LHCN-M2 (cell line): ENCODE data around the gene PRMT7. TPM values are rescaled to one million over a fixed set of nuclear protein-coding genes. Genes with fewer than 3 reads are reported as not detected.

ENCODE experiments used
- DNase-seq: peaks from one replicate; pipeline ENCODE4 v3.0.0-alpha.2; 2012; ENCODE audit warnings: low read depth
- total RNA-seq: library from RNA; depleted of rRNA; stranded (reverse); fragments of >200 nt; gene quantifications from 2 replicates; pipeline ENCODE4 v1.2.3, GENCODE V29; 2014

Gene PRMT7
- total RNA-seq, 1 experiment from 2014 or later = 65.0 TPM

DNA sequence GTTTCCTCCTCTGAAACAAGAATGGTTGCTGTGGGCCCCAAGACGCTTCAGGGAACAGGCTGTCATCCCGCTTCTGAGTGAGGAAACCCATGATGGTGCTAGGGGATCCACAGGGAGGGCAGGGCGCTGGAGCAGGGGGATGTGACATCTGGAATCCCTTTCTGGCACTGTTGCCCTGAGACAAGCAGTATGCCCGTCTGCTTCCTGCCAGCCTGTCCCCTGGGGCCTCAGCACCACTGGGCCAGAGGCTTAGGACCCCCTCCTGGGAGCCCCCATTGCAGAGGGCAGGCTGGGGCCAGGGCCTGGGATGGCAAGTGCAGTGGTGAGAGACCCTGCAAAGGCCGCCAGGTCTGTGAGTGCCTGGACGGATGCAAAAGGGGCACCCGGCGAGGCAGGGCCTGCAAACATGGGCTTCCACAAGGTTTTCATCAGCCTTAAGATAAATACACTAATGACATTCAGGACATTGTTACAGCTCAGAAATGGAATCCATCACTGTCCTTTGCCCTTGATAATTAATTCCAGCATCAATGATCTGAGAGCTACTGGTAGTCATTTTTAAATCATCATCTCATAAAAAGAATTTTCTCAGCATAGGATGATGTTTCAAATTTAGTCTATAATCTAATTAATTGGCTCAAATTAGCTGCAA is 51.6 kb downstream of the PRMT7 start:
- no peak for DNase-seq

DNA sequence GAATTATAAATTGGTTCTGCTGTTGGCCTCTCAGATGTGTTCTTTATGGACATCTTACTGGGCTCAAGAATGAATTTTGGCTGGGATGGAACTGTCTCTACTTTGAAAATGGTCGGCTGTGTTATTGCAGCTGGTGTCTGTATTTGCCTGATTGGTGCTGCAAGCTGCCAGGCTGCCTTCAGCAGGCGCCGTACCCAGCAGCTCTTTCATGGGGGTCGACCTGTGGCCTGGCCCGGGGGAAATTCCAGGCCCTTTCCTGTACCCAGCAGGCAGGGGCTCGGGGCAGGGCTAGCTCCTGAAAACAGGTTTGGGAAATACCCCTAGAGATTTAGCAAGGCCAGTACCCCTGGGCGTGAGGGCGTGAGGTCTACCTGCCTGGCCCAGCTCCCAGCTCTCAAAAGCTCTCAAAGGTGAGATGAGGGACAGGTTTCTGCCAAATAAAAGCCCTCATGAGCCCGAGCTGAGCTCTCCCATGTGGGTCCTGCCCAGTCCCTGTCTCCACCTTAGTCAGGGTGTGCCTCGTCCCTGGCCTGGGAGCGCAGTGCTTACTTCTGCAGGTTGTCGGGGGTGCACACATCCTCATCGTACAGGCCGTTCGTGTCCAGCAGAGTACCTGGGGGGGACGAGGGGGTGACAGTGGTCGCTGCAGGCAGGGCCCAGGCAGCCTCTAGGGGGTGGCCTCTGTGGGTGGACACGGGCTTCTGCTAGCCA is 52.3 kb downstream of the PRMT7 start:
- DNase-seq = no peak

GRCh38 chr16:68363658-68364521 is 53.1 kb downstream of the PRMT7 start:
- DNase-seq = no peak

GRCh38 chr16:68364561-68364998 is 53.8 kb downstream of the PRMT7 start:
- no peak for DNase-seq

DNA sequence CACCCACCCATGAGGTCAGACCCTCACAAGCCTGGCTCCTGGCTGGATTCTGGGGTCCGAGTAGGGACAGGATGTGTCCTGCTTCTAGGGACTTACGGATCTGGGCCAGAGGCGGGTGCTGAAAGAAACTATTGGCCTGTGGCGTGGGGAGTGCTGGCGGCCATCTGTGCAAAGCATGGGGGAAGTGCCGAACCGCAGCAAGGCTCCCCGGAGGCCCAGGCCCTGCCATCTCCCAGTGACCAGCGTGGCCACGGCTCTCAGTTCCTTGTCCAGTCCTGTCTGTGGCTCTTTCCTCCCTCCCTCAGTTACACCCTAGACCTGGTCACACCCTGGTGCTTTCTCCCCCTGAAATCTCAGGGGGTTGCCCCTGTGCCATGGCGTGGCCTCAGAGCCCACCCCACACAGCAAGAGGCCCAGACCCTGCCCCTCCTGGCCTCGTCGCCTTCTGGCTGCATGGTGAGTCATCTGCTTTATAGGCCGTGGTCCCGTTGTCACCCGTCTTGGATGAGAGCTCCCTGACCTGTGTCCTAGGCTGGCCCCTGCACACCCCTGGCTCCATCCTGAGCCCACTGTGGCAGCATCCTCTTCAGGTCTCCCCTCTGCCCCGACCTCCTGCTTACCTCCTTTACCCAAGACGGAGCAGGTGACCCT is 54.5 kb downstream of the PRMT7 start:
- no peak for DNase-seq

- DNase-seq = no peak
Measured at GRCh38 chr16:68366062-68366461, 55.2 kb downstream of the PRMT7 start.

GRCh38 chr16:68367030-68367429 is 56.2 kb downstream of the PRMT7 start:
- DNase-seq = peak; percentile 15

- DNase-seq = no peak
Measured at GRCh38 chr16:68367440-68367839, 56.6 kb downstream of the PRMT7 start.

DNA sequence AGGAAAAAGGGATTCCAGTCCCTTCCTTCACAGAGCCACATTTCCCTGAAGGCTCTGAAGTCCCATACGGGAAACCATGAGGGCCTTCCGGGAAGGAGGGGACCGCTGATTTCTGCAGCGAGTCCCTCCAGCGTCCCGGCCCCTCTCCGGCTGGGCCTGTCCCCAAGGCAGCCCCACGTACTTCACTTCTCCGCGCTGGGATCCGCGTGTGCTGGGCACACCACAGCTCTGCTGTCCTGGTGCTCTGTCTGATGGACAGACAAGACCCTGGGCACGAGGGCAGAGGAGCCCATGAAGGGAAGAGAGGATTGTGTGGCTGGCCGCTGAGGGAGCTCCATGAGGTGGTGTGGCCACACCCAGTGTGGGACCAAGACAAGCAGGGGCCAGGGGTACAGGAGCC is 57.1 kb downstream of the PRMT7 start:
- DNase-seq = no peak

- DNase-seq = no peak
Measured at GRCh38 chr16:68368301-68368888, 57.6 kb downstream of the PRMT7 start.

DNA sequence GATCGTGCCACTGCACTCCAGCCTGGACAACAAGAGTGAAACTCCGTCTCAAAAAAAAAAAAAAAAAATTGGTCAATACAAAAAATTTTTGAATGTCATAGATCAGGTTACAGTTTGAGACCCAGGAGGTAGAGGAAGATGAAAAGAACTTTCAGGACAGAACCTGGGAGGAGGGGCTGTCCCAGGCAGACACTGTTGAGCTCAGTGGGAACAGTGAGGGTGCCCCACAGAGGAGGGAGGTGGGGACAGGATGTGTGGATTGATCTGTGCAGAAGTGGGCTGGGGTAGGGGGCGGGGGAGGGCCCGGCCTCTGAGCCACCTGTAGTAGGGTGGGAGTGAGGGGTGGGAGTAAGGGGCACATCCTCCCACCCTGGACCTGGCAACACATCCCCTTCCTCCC is 58.3 kb downstream of the PRMT7 start:
- DNase-seq = no peak

DNA sequence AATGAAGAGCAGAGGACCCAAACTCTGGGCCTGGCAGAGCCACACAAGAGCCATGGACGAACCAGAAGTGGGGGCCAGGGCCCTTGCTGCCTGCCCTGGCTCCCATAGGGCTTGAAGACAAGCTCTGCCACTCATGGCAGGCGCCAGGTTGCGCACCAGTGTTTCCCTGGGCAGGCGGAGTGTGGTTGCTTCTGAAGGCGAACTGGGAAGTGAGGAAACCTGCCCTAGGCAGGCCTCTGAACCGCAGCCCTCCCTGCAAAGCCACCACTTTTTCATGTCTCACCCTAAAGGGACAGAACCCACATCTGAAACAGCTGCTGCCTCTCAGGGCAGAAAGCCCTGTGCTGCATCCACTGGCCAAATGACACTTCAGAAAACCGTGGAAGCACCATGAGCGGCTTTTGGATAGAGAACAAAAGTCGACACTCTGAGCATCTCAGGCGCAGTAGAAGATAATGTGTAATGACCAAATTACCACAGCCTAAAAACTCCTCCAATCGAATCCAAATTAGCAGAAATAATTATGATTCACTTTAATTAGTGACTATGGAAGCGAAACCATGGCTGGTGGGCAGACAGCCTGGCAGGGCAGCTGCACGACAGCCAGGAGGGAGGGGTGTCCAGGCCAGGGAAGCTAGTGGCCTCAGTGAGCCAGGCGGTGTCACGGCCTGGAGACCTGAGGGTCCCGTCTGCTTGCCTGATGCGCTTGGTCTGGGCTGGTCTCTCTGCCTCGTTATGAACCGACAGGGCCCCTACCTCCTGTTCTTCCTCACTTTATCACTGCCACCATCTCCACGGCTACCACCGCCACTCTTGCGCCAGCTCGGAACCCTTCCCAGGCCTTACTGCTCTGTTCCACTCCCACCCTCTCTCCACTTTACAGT is 59.1 kb downstream of the PRMT7 start:
- DNase-seq = no peak

DNA sequence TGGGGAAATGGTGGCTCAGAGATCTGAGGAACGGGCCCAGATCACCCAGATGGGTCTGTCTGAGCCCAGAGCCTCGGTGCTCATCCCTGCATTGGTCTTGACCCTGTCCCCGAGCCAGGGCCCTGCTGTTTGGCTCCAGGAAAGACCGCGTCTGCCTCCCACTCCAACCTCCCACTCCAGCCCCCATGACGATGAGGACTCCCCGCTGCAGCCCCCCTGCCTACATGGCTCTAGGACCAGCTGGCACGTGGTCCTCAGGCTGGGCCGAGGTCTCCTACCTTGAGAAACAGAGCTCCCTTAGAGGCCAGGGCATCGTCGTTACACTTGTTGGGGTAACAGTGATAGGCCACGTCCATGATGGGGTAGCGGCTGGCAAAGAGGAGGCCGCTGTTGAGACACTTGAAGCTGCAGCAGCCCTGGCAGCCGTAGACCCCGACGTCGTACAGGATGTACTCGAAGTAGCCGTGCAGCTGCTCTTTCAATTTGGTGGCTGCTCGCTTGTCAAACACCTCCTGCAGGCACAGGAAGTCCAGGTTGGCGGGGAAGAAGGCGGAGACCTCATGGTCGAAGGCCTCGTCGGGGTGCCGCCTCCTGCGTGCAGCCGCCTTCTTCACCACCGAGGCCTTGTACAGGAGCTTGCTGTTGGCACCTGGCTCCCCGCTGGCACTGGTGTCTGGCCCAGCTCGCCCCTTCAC is 59.9 kb downstream of the PRMT7 start:
- DNase-seq = no peak

GRCh38 chr16:68371276-68371651 is 60.4 kb downstream of the PRMT7 start:
- no peak for DNase-seq

GRCh38 chr16:68371706-68372380 is 61.0 kb downstream of the PRMT7 start:
- no peak for DNase-seq

GRCh38 chr16:68372381-68372720 is 61.5 kb downstream of the PRMT7 start:
- no peak for DNase-seq

GRCh38 chr16:68372806-68373205 is 62.0 kb downstream of the PRMT7 start:
- no peak for DNase-seq

DNA sequence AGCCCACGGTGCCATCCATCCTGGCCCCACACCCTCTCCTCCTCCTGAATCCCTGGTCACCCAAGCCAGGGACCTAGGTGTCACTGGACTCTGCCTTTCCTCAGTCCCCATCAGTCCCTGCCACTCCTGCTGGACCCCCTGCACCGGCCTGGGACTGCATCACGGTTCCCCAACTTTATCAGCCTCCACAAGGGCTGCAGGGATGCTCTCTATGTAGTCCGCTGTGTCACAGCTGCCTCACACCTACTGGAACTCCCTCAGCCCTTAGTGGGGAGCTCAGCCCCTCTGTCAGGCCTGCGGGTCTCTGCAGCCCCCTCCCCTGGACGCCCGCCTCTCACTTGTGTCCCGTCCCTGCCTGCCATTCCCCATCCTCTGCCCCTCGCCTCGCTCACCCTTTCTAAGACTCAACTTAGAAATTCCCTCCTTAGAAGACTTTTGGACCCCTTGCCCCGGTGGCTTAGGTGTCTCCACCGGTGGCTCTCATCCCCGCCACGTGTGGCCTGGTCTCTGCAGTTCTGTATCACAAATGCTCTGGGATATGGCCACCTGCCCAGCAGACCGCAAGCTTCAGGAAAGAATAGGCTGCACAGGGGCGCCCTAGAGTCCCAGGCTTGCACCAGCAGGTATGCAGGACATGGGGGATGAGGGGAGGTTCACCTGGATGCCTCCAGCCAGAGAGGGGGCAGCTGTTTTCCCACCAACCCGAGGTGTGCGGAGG is 62.9 kb downstream of the PRMT7 start:
- DNase-seq = no peak
